Measurements from ENCODE around the gene DDIAS. TPM values are rescaled to one million over a fixed set of nuclear protein-coding genes. Genes with fewer than 3 reads are reported as not detected.

Gene DDIAS
- total and polyA plus RNA-seq, 7 donors = 0.21 to 6.6 (median 1.4) TPM

DNA sequence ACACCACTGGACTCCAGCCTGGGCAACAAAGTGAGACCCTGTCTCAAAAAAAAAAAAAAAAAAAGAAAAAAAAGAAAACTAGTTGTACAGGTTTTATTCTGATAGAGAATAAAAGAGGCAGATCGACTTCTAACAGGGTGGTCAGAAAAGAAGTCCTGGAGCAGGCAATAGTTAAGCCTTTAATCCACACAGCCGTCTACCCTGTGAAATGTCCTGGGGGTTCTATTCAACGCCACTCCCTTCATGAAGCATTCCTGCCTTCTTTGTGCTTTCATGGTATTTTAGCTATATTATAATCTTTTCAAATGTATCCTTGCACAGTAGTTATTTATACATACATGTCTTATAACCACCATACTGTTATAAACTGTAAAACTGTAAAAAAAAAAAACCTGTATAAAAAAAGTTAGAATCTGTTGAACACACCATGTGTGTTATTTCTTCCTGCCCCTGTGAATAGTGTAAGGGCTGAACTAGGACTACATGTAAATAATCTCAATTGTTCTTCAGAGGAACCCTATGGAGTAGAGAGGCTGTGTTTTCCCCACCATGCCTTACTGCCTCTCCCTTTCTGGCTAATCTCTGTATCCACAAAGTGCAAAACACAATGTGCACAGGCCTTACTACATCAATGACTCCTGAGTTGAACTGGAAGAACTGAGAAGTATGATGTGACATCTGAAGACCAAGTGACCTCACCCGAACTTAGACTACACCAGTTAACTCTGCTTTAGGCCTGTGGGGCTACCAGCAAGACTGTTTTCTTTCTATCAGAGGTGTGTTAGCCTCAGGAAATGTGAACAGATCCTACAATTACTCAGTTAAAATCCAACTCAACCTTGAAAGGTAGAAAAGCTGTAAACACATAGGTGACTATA, 26.7 kb upstream of the DDIAS start:
- no peak for ATAC-seq
- Histone ChIP-seq H3K27me3 (ENCODE audit: insufficient read depth in 3 of 3, low read length in 2 of 3) (no peaks in the 10 kb centered on the region), H3K9me3 (no peaks in the 10 kb centered on the region), H3K4me1 (peaks cover 6% of the 10 kb centered on the region), H3K36me3 (ENCODE audit: insufficient read depth in 1 of 2, low read depth in 1 of 2) (peaks cover 0 to 2% of the 10 kb centered on the region in 2 donors), H3K27ac (no peak overlapping the region), H3K4me3 (no peak overlapping the region)
- DNase-seq = no peak
- TF ChIP-seq, protein P1, sequence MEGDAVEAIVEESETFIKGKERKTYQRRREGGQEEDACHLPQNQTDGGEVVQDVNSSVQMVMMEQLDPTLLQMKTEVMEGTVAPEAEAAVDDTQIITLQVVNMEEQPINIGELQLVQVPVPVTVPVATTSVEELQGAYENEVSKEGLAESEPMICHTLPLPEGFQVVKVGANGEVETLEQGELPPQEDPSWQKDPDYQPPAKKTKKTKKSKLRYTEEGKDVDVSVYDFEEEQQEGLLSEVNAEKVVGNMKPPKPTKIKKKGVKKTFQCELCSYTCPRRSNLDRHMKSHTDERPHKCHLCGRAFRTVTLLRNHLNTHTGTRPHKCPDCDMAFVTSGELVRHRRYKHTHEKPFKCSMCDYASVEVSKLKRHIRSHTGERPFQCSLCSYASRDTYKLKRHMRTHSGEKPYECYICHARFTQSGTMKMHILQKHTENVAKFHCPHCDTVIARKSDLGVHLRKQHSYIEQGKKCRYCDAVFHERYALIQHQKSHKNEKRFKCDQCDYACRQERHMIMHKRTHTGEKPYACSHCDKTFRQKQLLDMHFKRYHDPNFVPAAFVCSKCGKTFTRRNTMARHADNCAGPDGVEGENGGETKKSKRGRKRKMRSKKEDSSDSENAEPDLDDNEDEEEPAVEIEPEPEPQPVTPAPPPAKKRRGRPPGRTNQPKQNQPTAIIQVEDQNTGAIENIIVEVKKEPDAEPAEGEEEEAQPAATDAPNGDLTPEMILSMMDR (IDR thresholded peaks at IDR 0.05) = no peak
- intact Hi-C loops (cut with DNase I) = loop anchor here in 1 of 2 donors (5.0 kb wide), 1 partner anchor 52 kb away; no protein-coding TSS in a partner anchor
- 85 to 86% (median 85%) methylated on average over 4 of the region's 4 CpGs for WGBS, 3 donors

- Histone ChIP-seq H3K4me3 (no peak overlapping the region), H3K9me3 (no peaks in the 10 kb centered on the region), H3K36me3 (ENCODE audit: insufficient read depth in 1 of 2, low read depth in 1 of 2) (no peaks in the 10 kb centered on the region), H3K27me3 (ENCODE audit: insufficient read depth in 3 of 3, low read length in 2 of 3) (no peaks in the 10 kb centered on the region), H3K4me1 (no peaks in the 10 kb centered on the region), H3K27ac (no peak overlapping the region)
- DNase-seq (no peak), ATAC-seq (peak in 1 of 4 donors; percentile 39)
- WGBS, 3 donors = 60 to 81% (median 63%) methylated on average over 3 of the region's 3 CpGs
- intact Hi-C loops (cut with DNase I) = no loop called here
- TF ChIP-seq, protein P1 (IDR thresholded peaks at IDR 0.05) = no peak
Measured at GRCh38 chr11:82883853-82884252, 17.7 kb upstream of the DDIAS start.

DNA sequence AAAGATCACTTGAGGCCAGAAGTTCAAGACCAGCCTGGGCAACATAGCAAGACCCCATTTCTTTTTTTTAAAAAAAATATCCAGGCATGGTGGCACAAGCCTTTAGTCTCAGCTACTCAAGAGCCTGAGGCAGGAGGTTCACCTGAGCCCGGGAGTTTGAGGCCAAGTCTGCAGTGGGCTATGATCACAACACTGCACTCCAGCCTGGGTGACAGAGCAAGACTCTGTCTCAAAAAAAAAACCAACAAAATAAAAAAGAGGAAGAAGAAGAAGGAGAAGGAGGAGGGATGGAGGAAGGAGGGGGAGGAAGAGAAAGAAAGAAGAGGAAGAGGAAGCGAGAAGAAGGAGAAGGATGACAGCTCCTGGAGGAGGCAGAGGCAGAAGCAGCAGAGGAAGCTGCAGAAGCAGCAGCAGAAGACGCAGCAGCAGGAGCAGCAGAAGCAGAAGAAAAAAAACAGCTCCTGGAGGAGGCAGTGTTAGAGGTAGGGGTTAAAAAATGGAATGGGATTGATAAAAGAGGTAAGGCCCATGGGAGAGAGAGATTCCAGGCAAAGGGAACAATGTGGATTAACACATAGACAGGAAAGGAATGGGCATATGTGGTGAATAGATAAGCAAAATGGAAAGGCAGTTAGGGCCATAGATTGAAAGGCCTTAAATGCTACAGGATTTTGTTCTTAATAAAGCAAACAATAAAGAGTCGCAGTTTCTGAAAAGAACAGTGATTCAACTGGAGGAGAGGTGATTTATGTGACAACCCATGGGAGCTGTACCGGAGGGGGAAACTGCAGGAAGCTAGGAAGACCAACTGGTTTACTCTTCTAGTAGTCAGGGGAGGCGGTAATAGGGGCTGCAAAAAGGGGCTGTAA, 12.2 kb upstream of the DDIAS start:
- peak overlapping the region; percentile 17 for H3K4me3 ChIP-seq
- intact Hi-C loops (cut with DNase I) = no loop called here
- DNase-seq (no peak), ATAC-seq (no peak)
- TF ChIP-seq, protein P1 (IDR thresholded peaks at IDR 0.05) = no peak
- no peaks in the 10 kb centered on the region for H3K36me3 ChIP-seq (ENCODE audit: insufficient read depth in 1 of 2, low read depth in 1 of 2)
- 64 to 71% (median 64%) methylated on average over 6 of the region's 6 CpGs for WGBS, 3 donors
- H3K4me1 ChIP-seq = peaks cover 6% of the 10 kb centered on the region
- H3K27ac ChIP-seq = no peak overlapping the region
- H3K27me3 ChIP-seq (ENCODE audit: insufficient read depth in 3 of 3, low read length in 2 of 3) = no peaks in the 10 kb centered on the region
- no peaks in the 10 kb centered on the region for H3K9me3 ChIP-seq

GRCh38 chr11:82890002-82890341, 11.6 kb upstream of the DDIAS start:
- H3K27me3 ChIP-seq (ENCODE audit: insufficient read depth in 3 of 3, low read length in 2 of 3) = no peaks in the 10 kb centered on the region
- no peak for ATAC-seq
- peak overlapping the region; percentile 17 for H3K4me3 ChIP-seq
- H3K9me3 ChIP-seq = no peaks in the 10 kb centered on the region
- peaks cover 10% of the 10 kb centered on the region for H3K4me1 ChIP-seq
- no peaks in the 10 kb centered on the region for H3K36me3 ChIP-seq (ENCODE audit: insufficient read depth in 1 of 2, low read depth in 1 of 2)
- DNase-seq = no peak
- WGBS, 3 donors = 76 to 87% (median 83%) methylated on average over 1 of the region's 1 CpG
- no peak overlapping the region for H3K27ac ChIP-seq
- TF ChIP-seq, protein P1 (IDR thresholded peaks at IDR 0.05) = no peak
- intact Hi-C loops (cut with DNase I) = no loop called here

Data from psoas muscle (tissue), 8 donors.